IMR-90 (cell line): ENCODE data around the gene ACTMAP. TPM values are rescaled to one million over a fixed set of nuclear protein-coding genes. Genes with fewer than 3 reads are reported as not detected.

Experiments used
- ATAC-seq: fragments of 200-7000 bp; cut with Tn5 transposase; 2 replicates; pipeline ENCODE4 v1.9.1; 2020; ENCODE audit warnings: low read depth, mild to moderate bottlenecking, moderate library complexity
- BruUV-seq: library from RNA; stranded (reverse); fragments of 400-500 nt; replicated peaks from 2 replicates; lab custom pipeline; 2021; lab: Mats Ljungman, UMichigan
- CTCF ChIA-PET: fragments of 300-600 bp; formaldehyde crosslinking; extraction: SDS; loops from one replicate; lab custom pipeline; 2021; ENCODE audit warnings: antibody characterized with exemption; lab: Yijun Ruan, JAX
- POLR2A ChIA-PET: fragments of 300-600 bp; sonication (Branson Sonifier 250); formaldehyde crosslinking; loops from one replicate; lab custom pipeline; 2022; ENCODE audit warnings: antibody characterized with exemption; ENCODE audit not compliant: unreplicated experiment; lab: Charles Lee
- DNase-seq: peaks from one replicate; pipeline ENCODE4 v3.0.0; 2013
- H2AFZ ChIP-seq: replicated peaks from 2 replicates; pipeline ENCODE3; 2013; ENCODE audit warnings: low read length, mild to moderate bottlenecking; ENCODE audit not compliant: poor library complexity
- H2AK5ac ChIP-seq: 2 replicates; pipeline ENCODE4 v1.6.1; 2013; ENCODE audit warnings: low read depth, low read length, inconsistent platforms
- H2AK9ac ChIP-seq: replicated peaks from 2 replicates; pipeline ENCODE3; 2013; ENCODE audit warnings: mild to moderate bottlenecking, low read depth, low read length, moderate library complexity; ENCODE audit not compliant: poor library complexity
- H2BK120ac ChIP-seq: 2 replicates; pipeline ENCODE4 v1.6.1; 2013; ENCODE audit warnings: low read depth, low read length, inconsistent platforms
- H2BK15ac ChIP-seq: 3 replicates; pipeline ENCODE4 v1.6.1; 2013; ENCODE audit warnings: low read depth, low read length, inconsistent platforms
- H2BK20ac ChIP-seq: 2 replicates; pipeline ENCODE4 v1.6.1; 2013; ENCODE audit warnings: low read depth, mild to moderate bottlenecking, inconsistent platforms, low read length, moderate library complexity
- H2BK5ac ChIP-seq: 2 replicates; pipeline ENCODE4 v1.6.1; 2013; ENCODE audit warnings: mild to moderate bottlenecking, low read depth, low read length, inconsistent platforms; ENCODE audit not compliant: poor library complexity, severe bottlenecking
- H3K14ac ChIP-seq: replicated peaks from 2 replicates; pipeline ENCODE4 v1.6.1; 2013; ENCODE audit warnings: low read depth, low read length, inconsistent platforms
- H3K18ac ChIP-seq: 2 replicates; pipeline ENCODE4 v1.6.1; 2013; ENCODE audit warnings: low read depth, low read length, control low read depth
- H3K23ac ChIP-seq: 2 replicates; pipeline ENCODE4 v1.6.1; 2013; ENCODE audit warnings: low read depth, low read length, inconsistent platforms
- H3K27ac ChIP-seq: 2 replicates; pipeline ENCODE4 v1.5.1; 2013; ENCODE audit warnings: mild to moderate bottlenecking, control low read depth, low read length; ENCODE audit not compliant: insufficient read depth
- H3K27me3 ChIP-seq: 2 replicates; pipeline ENCODE4 v1.6.1; 2013; ENCODE audit warnings: low read length; ENCODE audit not compliant: control insufficient read depth, insufficient read depth
- H3K36me3 ChIP-seq: 2 replicates; pipeline ENCODE4 v1.6.1; 2013; ENCODE audit warnings: low read length, mixed read lengths; ENCODE audit not compliant: control insufficient read depth, insufficient read depth
- H3K4ac ChIP-seq: 2 replicates; pipeline ENCODE4 v1.6.1; 2013; ENCODE audit warnings: low read depth, low read length, inconsistent platforms
- H3K4me1 ChIP-seq: 2 replicates; pipeline ENCODE4 v1.6.1; 2013; ENCODE audit warnings: low read length, mixed read lengths; ENCODE audit not compliant: control insufficient read depth, insufficient read depth
- H3K4me2 ChIP-seq: 2 replicates; pipeline ENCODE4 v1.6.1; 2013; ENCODE audit warnings: low read depth, mild to moderate bottlenecking, control low read depth, low read length, moderate library complexity
- H3K4me3 ChIP-seq: 2 replicates; pipeline ENCODE4 v1.5.1; 2013; ENCODE audit warnings: low read depth, mild to moderate bottlenecking, control low read depth, low read length, moderate library complexity; ENCODE audit not compliant: insufficient read depth
- H3K56ac ChIP-seq: 2 replicates; pipeline ENCODE4 v1.6.1; 2013; ENCODE audit warnings: low read length, inconsistent platforms; ENCODE audit not compliant: insufficient read depth; ENCODE audit errors: extremely low read depth
- H3K79me1 ChIP-seq, 2 experiments: 2 replicates each; pipeline ENCODE4 v1.6.1; 2013; ENCODE audit warnings: low read length in 2 of 2, inconsistent platforms in 1 of 2, low read depth in 1 of 2
- H3K9ac ChIP-seq: 2 replicates; pipeline ENCODE4 v1.6.1; 2013; ENCODE audit warnings: low read depth, low read length, control low read depth
- H3K9me1 ChIP-seq: 2 replicates; pipeline ENCODE4 v1.6.1; 2013; ENCODE audit warnings: low read length, inconsistent platforms; ENCODE audit not compliant: insufficient read depth
- H3K9me3 ChIP-seq: 2 replicates; pipeline ENCODE4 v1.6.1; 2013; ENCODE audit warnings: low read length; ENCODE audit not compliant: control insufficient read depth, insufficient read depth
- H4K20me1 ChIP-seq: 2 replicates; pipeline ENCODE4 v1.6.1; 2013; ENCODE audit warnings: low read length, inconsistent platforms; ENCODE audit not compliant: insufficient read depth
- H4K5ac ChIP-seq: 2 replicates; pipeline ENCODE4 v1.6.1; 2013; ENCODE audit warnings: mild to moderate bottlenecking, low read depth, low read length, control low read depth
- H4K8ac ChIP-seq, 2 experiments: 2 replicates each; pipeline ENCODE4 v1.6.1; 2013; ENCODE audit warnings: low read depth in 2 of 2, low read length in 2 of 2, control low read depth in 1 of 2, inconsistent platforms in 1 of 2
- H4K91ac ChIP-seq: 2 replicates; pipeline ENCODE4 v1.6.1; 2013; ENCODE audit warnings: low read depth, low read length, inconsistent platforms; ENCODE audit not compliant: insufficient read depth
- CHD1 ChIP-seq: IDR thresholded peaks from 2 replicates; pipeline ENCODE4 v1.6.1; 2012; ENCODE audit warnings: low read depth, low read length, improper control_type of control experiment
- CTCF ChIP-seq: conservative IDR thresholded peaks from 2 replicates; pipeline ENCODE4 v1.5.1; 2012; ENCODE audit warnings: mild to moderate bottlenecking, low read depth, low read length, improper control_type of control experiment
- FOS ChIP-seq: fragments of 150-350 bp; IDR thresholded peaks from 2 replicates; pipeline ENCODE4 v1.6.1; 2016; ENCODE audit warnings: low read depth, low read length
- MXI1 ChIP-seq: IDR thresholded peaks from 2 replicates; pipeline ENCODE4 v1.6.1; 2012; ENCODE audit warnings: low read depth, mild to moderate bottlenecking, low read length, moderate library complexity, borderline replicate concordance
- NFE2L2 ChIP-seq: fragments of 150-350 bp; IDR thresholded peaks from 2 replicates; pipeline ENCODE4 v1.6.1; 2016; ENCODE audit warnings: low read depth, mild to moderate bottlenecking, low read length
- POLR2A ChIP-seq: IDR thresholded peaks from 2 replicates; pipeline ENCODE4 v1.6.1; 2012; ENCODE audit warnings: mild to moderate bottlenecking, low read depth, low read length
- RAD21 ChIP-seq: IDR thresholded peaks from 2 replicates; pipeline ENCODE4 v1.6.1; 2012; ENCODE audit warnings: low read length, improper control_type of control experiment
- RCOR1 ChIP-seq: IDR thresholded peaks from 2 replicates; pipeline ENCODE4 v1.6.1; 2012; ENCODE audit warnings: mild to moderate bottlenecking, low read length, improper control_type of control experiment; ENCODE audit not compliant: insufficient replicate concordance
- RFX5 ChIP-seq: IDR thresholded peaks from 2 replicates; pipeline ENCODE4 v1.8.0; 2012; ENCODE audit warnings: low read depth, mild to moderate bottlenecking, low read length, moderate library complexity
- SMC3 ChIP-seq: fragments of 150-350 bp; IDR thresholded peaks from 2 replicates; pipeline ENCODE4 v1.6.1; 2016; ENCODE audit warnings: low read depth, mild to moderate bottlenecking, antibody characterized with exemption, low read length, moderate library complexity
- USF2 ChIP-seq: fragments of 150-350 bp; IDR thresholded peaks from 2 replicates; pipeline ENCODE4 v1.6.1; 2017; ENCODE audit warnings: mild to moderate bottlenecking, antibody characterized with exemption, low read length, low read depth
- WGBS, 2 experiments: methylation state at CpG; one replicate each; pipeline versions ENCODE4 v1.1.5 to v1.1.7; 2013; ENCODE audit warnings: missing lambda C conversion rate in 2 of 2; ENCODE audit not compliant: insufficient read length in 1 of 2; ENCODE audit errors: extremely low coverage in 2 of 2; 5-methylcytosine and 5-hydroxymethylcytosine counted together
- dilution Hi-C: fragments of 300-500 bp; cut with HindIII; formaldehyde crosslinking; loops from one replicate; pipeline ENCODE4 v1.14.3; 2018; ENCODE audit warnings: low sequenced_read_pairs; ENCODE audit not compliant: unreplicated experiment
- in situ Hi-C: fragments of 300-500 bp; cut with MboI; formaldehyde crosslinking; loops from 3 replicates; pipeline ENCODE4 v1.14.3; 2019; ENCODE audit warnings: low sequenced_read_pairs, inconsistent platforms, mixed read lengths
- intact Hi-C: fragments of 100-400 bp; cut with micrococcal nuclease; formaldehyde crosslinking; loops from 2 replicates; pipeline ENCODE4 v1.10.0; 2022
- polyA plus RNA-seq, 3 experiments: library from polyadenylated mRNA; depleted of rRNA; stranded (reverse); fragments of >200 nt; gene quantifications; 2 replicates each; pipeline ENCODE4 v1.2.3, GENCODE V29; 2012; ENCODE audit warnings: low replicate concordance in 1 of 3
- total RNA-seq: library from RNA; depleted of rRNA; stranded (reverse); fragments of >200 nt; gene quantifications from 2 replicates; pipeline ENCODE4 v1.2.3, GENCODE V29; 2012

ACTMAP gene
- total and polyA plus RNA-seq, 2 of the 4 experiments (the other 2 are of a cell fraction) = 0.54 to 5.4 TPM

DNA sequence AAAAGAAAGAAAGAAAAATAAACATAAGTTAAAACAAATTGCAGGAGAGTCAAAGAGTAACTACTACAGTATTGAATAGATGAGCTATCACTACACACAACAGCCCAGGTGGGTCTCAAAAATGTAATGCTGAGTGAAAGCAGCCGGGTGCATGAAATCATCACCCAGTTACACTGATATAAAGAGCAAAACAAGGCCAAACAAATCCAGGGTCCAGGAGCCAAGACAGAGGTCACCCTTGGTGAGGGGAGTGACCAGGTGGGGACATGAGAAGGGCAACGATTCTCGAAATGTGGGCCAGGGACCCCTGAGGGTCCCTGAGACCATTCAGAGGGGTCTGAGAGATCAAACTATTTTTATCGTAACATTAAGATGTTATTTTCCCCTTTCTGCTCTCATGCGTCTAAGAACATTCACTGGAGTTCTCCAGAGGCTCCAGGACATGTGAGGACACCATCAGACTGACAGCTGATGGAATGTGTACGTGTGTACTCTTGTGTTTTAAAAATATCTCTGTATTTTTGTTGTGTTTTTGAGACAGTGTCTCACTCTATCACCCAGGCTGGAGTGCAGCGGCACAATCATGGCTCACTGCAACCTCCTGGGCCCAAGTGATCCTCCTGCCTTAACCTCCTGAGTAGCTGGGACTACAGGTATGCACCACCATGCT, 44.2 kb downstream of the ACTMAP start:
- H3K4me1 ChIP-seq = no peaks in the 10 kb centered on the region
- no peak overlapping the region for H2BK120ac ChIP-seq
- H3K4ac ChIP-seq = no peak overlapping the region
- H4K91ac ChIP-seq = no peak overlapping the region
- no peak overlapping the region for H2BK5ac ChIP-seq
- no peaks in the 10 kb centered on the region for H3K9me3 ChIP-seq
- H3K27me3 ChIP-seq = no peaks in the 10 kb centered on the region
- no peak overlapping the region for H2AK5ac ChIP-seq
- 0 out of 4 replicates have a peak, but pooled peaks cover 0 to 9% of the 10 kb centered on the region in 2 experiments for H3K79me1 ChIP-seq
- no peak overlapping the region for H3K23ac ChIP-seq
- dilution Hi-C loops (no loop called here), in situ Hi-C loops (no loop called here), intact Hi-C loops (no loop called here)
- no peaks in the 10 kb centered on the region for H4K20me1 ChIP-seq
- BruUV-seq = no TSS peak
- no peak overlapping the region for H3K4me2 ChIP-seq
- no peak overlapping the region for H3K18ac ChIP-seq
- H3K36me3 ChIP-seq = peaks cover 56% of the 10 kb centered on the region
- TF ChIP-seq CTCF (no peak), USF2 (no peak), RAD21 (no peak), RCOR1 (no peak), RFX5 (no peak), POLR2A (no peak), CHD1 (no peak), SMC3 (no peak), MXI1 (no peak), FOS (no peak), NFE2L2 (no peak)
- ATAC-seq = no peak
- H3K56ac ChIP-seq = no peak overlapping the region
- POLR2A ChIA-PET = no interaction called here
- no peak overlapping the region for H3K27ac ChIP-seq
- H2AFZ ChIP-seq = no peak overlapping the region
- H4K5ac ChIP-seq = no peak overlapping the region
- no peaks in the 10 kb centered on the region for H3K9me1 ChIP-seq
- no peak overlapping the region for H3K4me3 ChIP-seq
- DNase-seq = no peak
- H2BK15ac ChIP-seq = no peak overlapping the region
- no peak overlapping the region for H4K8ac ChIP-seq
- CTCF ChIA-PET = no interaction called here
- 100% methylated on average over 2 of the region's 7 CpGs; no CpG with 5 or more reads in 1 of the 2 experiments for WGBS, 2 experiments
- no peak overlapping the region for H2AK9ac ChIP-seq
- H3K9ac ChIP-seq = no peak overlapping the region
- H3K14ac ChIP-seq = no peak overlapping the region
- H2BK20ac ChIP-seq = no peak overlapping the region
